Ovary (tissue), 9 donors: ENCODE results near the gene CHRM3. TPM values are rescaled to one million over a fixed set of nuclear protein-coding genes. Genes with fewer than 3 reads are reported as not detected.

ENCODE experiments used
- DNase-seq, 5 donors: peaks; one replicate each; pipeline ENCODE4 v3.0.0-alpha.2; 2019 to 2020
- H3K27ac ChIP-seq, 2 donors: fragments of 200-600 bp; one replicate each; pipeline versions ENCODE4 v1.5.1 to v1.8.0; 2019 to 2022
- H3K27me3 ChIP-seq: fragments of 200-600 bp; one replicate; pipeline ENCODE4 v1.8.0; 2022
- H3K36me3 ChIP-seq: fragments of 200-600 bp; sonication (generic); one replicate; pipeline ENCODE4 v1.5.1; 2019
- H3K4me1 ChIP-seq: one replicate; pipeline ENCODE4 v1.8.1; 2013; ENCODE audit warnings: mild to moderate bottlenecking, moderate library complexity; ENCODE audit not compliant: insufficient read depth
- H3K4me3 ChIP-seq: fragments of 200-600 bp; sonication (generic); one replicate; pipeline ENCODE4 v1.5.1; 2017
- H3K9me3 ChIP-seq, 2 donors: fragments of 200-600 bp in 1 of 2; sonication (generic) in 1 of 2; one replicate each; pipeline versions ENCODE4 v1.5.1 to v1.8.1; 2013 to 2019; ENCODE audit warnings: mild to moderate bottlenecking in 1 of 2, moderate library complexity in 1 of 2
- CTCF ChIP-seq, 3 donors: fragments of 450-650 bp in 2 of 3; fragments of 200-600 bp in 1 of 3; IDR thresholded peaks; one replicate each; pipeline versions ENCODE4 v1.5.1 to v1.8.0; 2016 to 2022; ENCODE audit warnings: antibody characterized with exemption in 3 of 3, mild to moderate bottlenecking in 1 of 3
- EP300 ChIP-seq: sonication (generic); formaldehyde crosslinking; IDR thresholded peaks from one replicate; pipeline ENCODE4 v1.6.1; 2017; ENCODE audit warnings: antibody characterized with exemption
- POLR2A ChIP-seq: fragments of 450-650 bp; IDR thresholded peaks from one replicate; pipeline ENCODE4 v1.6.1; 2017; ENCODE audit warnings: antibody characterized with exemption, mild to moderate bottlenecking, moderate library complexity
- WGBS, 3 donors: extraction: QIAGEN DNeasy Blood & Tissue Kit in 1 of 3; methylation state at CpG; one replicate each; pipeline versions ENCODE4 v1.1.5 to v1.1.7; 2013 to 2017; 5-methylcytosine and 5-hydroxymethylcytosine counted together
- intact Hi-C, 4 donors: fragments of 100-400 bp; cut with DNase I; formaldehyde crosslinking; loops; one replicate each; pipeline versions ENCODE4 v1.11.0 to v1.15.1; 2022 to 2023
- polyA plus RNA-seq, 2 donors: library from polyadenylated mRNA; stranded (reverse); fragments of 200-250 nt in 1 of 2; fragments of 350-450 nt in 1 of 2; fragmentation: Illumina TruSeq in 1 of 2; extraction: RNeasy Lipid Tissue Mini Kit (QIAGEN cat#74804) in 1 of 2; gene quantifications; one replicate each; pipeline ENCODE4 v1.2.3, GENCODE V29; 2013 to 2014
- total RNA-seq, 7 donors: library from RNA; depleted of rRNA in 2 of 7; stranded (reverse); fragments of >200 nt in 2 of 7; fragmentation: NEBNext Ultra II Directional in 3 of 7; extraction: Animal tissue kit (Norgen Biotek cat#: 25700) in 3 of 7; gene quantifications; one replicate each; pipeline versions ENCODE4 v1.1.0 to v1.2.4, GENCODE V29; 2016 to 2023
- donor health status: DM: no; HTN: no; CAD: no; lungs with moderate emphysema.
- donor health status: DM: no; HTN: no; CAD: no.
- donor health status: Bipolar disorder and iron deficiency.
- donor health status: DM: yes; HTN: yes; CAD: no.
- donor health status: DM: no; HTN: no; CAD: no.
- donor health status: DM: yes; HTN: yes; CAD: no.

CHRM3 gene
- total and polyA plus RNA-seq, 9 donors = 1.2 to 39.9 (median 10.1) TPM

- Histone ChIP-seq H3K36me3 (no peaks in the 10 kb centered on the region), H3K27me3 (no peaks in the 10 kb centered on the region), H3K4me3 (no peak overlapping the region), H3K27ac (no peak overlapping the region), H3K9me3 (no peaks in the 10 kb centered on the region), H3K4me1 (no peaks in the 10 kb centered on the region)
- no peak for TF ChIP-seq POLR2A
- no peak for TF ChIP-seq EP300
- no peak for TF ChIP-seq CTCF (IDR thresholded peaks at IDR 0.05)
- no peak for DNase-seq
- WGBS, 3 donors = 93 to 95% (median 94%) methylated on average over 6 of the region's 6 CpGs
- intact Hi-C loops = no loop called here
These were observed 36.7 kb upstream of the CHRM3 start for GRCh38 chr1:239349699-239350098.

- no peaks in the 10 kb centered on the region for H3K27me3 ChIP-seq
- H3K4me1 ChIP-seq = no peaks in the 10 kb centered on the region
- no peak for DNase-seq
- WGBS, 3 donors = 31 to 50% (median 31%) methylated on average over 3 of the region's 3 CpGs
- no peak overlapping the region for H3K27ac ChIP-seq
- TF ChIP-seq POLR2A (no peak), CTCF (IDR thresholded peaks at IDR 0.05) (no peak), EP300 (no peak)
- H3K9me3 ChIP-seq = no peaks in the 10 kb centered on the region
- H3K4me3 ChIP-seq = no peak overlapping the region
- intact Hi-C loops = no loop called here
- no peaks in the 10 kb centered on the region for H3K36me3 ChIP-seq
These were observed 32.8 kb upstream of the CHRM3 start for GRCh38 chr1:239353536-239353935.

- intact Hi-C loops = no loop called here
- no peaks in the 10 kb centered on the region for H3K9me3 ChIP-seq
- 4 to 23% (median 5%) methylated on average over 1 of the region's 1 CpG for WGBS, 3 donors
These were observed 32.1 kb upstream of the CHRM3 start for GRCh38 chr1:239354231-239354630.

GRCh38 chr1:239357867-239358266 lies 28.5 kb upstream of the CHRM3 start:
- no peaks in the 10 kb centered on the region for H3K9me3 ChIP-seq
- no peak for DNase-seq
- intact Hi-C loops = no loop called here
- TF ChIP-seq CTCF (IDR thresholded peaks at IDR 0.05) (no peak), EP300 (no peak)
- no peak overlapping the region for H3K27ac ChIP-seq
- no peaks in the 10 kb centered on the region for H3K27me3 ChIP-seq
- H3K4me1 ChIP-seq = no peaks in the 10 kb centered on the region
- H3K4me3 ChIP-seq = no peak overlapping the region
- H3K36me3 ChIP-seq = no peaks in the 10 kb centered on the region
- 85 to 90% (median 88%) methylated on average over 2 of the region's 2 CpGs for WGBS, 3 donors

More at GRCh38 chr1:239354231-239354630, 32.1 kb upstream of the CHRM3 start:
- Histone ChIP-seq H3K4me3 (no peak overlapping the region), H3K27ac (no peak overlapping the region), H3K27me3 (no peaks in the 10 kb centered on the region), H3K36me3 (no peaks in the 10 kb centered on the region), H3K4me1 (no peaks in the 10 kb centered on the region)
- DNase-seq = no peak
- no peak for TF ChIP-seq EP300
- TF ChIP-seq POLR2A = no peak
- no peak for TF ChIP-seq CTCF (IDR thresholded peaks at IDR 0.05)

GRCh38 chr1:239361403-239361802 lies 25.0 kb upstream of the CHRM3 start:
- Histone ChIP-seq H3K4me3 (no peak overlapping the region), H3K27ac (no peak overlapping the region), H3K27me3 (no peaks in the 10 kb centered on the region), H3K4me1 (no peaks in the 10 kb centered on the region), H3K9me3 (no peaks in the 10 kb centered on the region), H3K36me3 (no peaks in the 10 kb centered on the region)
- 3 to 11% (median 8%) methylated on average over 4 of the region's 4 CpGs for WGBS, 3 donors
- intact Hi-C loops = no loop called here
- DNase-seq = no peak
- no peak for TF ChIP-seq CTCF (IDR thresholded peaks at IDR 0.05)
- TF ChIP-seq POLR2A = no peak
- TF ChIP-seq EP300 = no peak
